Loucy (cell line): ENCODE data around the gene DNAH11.
"Not testable (repeated sequence)": the region's sequence is repeated elsewhere in the genome, so short reads cannot be mapped to it uniquely, and the experiment has no call there.

Source experiments
- H2AFZ ChIP-seq: fragments of 200-600 bp; sonication (generic); 2 replicates; pipeline ENCODE4 v1.6.0; 2016; ENCODE audit warnings: antibody characterized with exemption, mild to moderate bottlenecking, low read length, moderate library complexity
- H3F3A ChIP-seq: fragments of 200-600 bp; 2 replicates; pipeline ENCODE4 v1.6.0; 2016; ENCODE audit warnings: antibody characterized with exemption, low read depth, mild to moderate bottlenecking
- H3K27me3 ChIP-seq: fragments of 200-600 bp; sonication (generic); 2 replicates; pipeline ENCODE4 v1.6.1; 2014; ENCODE audit warnings: low read length, mild to moderate bottlenecking; ENCODE audit not compliant: insufficient read depth, poor library complexity, severe bottlenecking
- H3K36me3 ChIP-seq: fragments of 200-600 bp; sonication (generic); 2 replicates; pipeline ENCODE4 v1.6.1; 2016; ENCODE audit warnings: low read length; ENCODE audit not compliant: insufficient read depth
- H3K4me1 ChIP-seq: fragments of 200-600 bp; sonication (generic); 2 replicates; pipeline ENCODE4 v1.5.1; 2014; ENCODE audit warnings: low read length, mild to moderate bottlenecking; ENCODE audit not compliant: insufficient read depth, poor library complexity, severe bottlenecking
- H3K4me2 ChIP-seq: fragments of 200-600 bp; sonication (generic); 2 replicates; pipeline ENCODE4 v1.6.0; 2014; ENCODE audit warnings: antibody characterized with exemption, low read length, low read depth, mild to moderate bottlenecking; ENCODE audit not compliant: poor library complexity, severe bottlenecking
- H3K4me3 ChIP-seq: fragments of 200-600 bp; sonication (generic); 2 replicates; pipeline ENCODE4 v1.5.1; 2014; ENCODE audit warnings: low read length, mild to moderate bottlenecking, mixed read lengths; ENCODE audit not compliant: poor library complexity, severe bottlenecking
- H3K79me2 ChIP-seq: fragments of 200-600 bp; sonication (generic); 2 replicates; pipeline ENCODE4 v1.6.1; 2014; ENCODE audit warnings: low read length; ENCODE audit not compliant: insufficient read depth
- H3K9ac ChIP-seq: fragments of 200-600 bp; sonication (generic); 2 replicates; pipeline ENCODE4 v1.6.0; 2014; ENCODE audit warnings: mild to moderate bottlenecking, low read depth, low read length, moderate library complexity; ENCODE audit not compliant: poor library complexity, severe bottlenecking
- H3K9me2 ChIP-seq: fragments of 200-600 bp; sonication (generic); replicated peaks from 2 replicates; pipeline ENCODE4 v1.6.1; 2016; ENCODE audit warnings: low read depth, low read length, mixed read lengths
- H3K9me3 ChIP-seq: fragments of 200-600 bp; sonication (generic); 2 replicates; pipeline ENCODE4 v1.6.1; 2014; ENCODE audit warnings: mild to moderate bottlenecking, antibody characterized with exemption, low read length, low read depth; ENCODE audit not compliant: insufficient read depth
- H4K20me1 ChIP-seq: fragments of 200-600 bp; sonication (generic); 2 replicates; pipeline ENCODE4 v1.6.0; 2014; ENCODE audit warnings: antibody characterized with exemption, low read length, mild to moderate bottlenecking; ENCODE audit not compliant: insufficient read depth, poor library complexity, severe bottlenecking
- CTCF ChIP-seq: fragments of 200-600 bp; sonication (generic); conservative IDR thresholded peaks from 2 replicates; pipeline ENCODE4 v1.5.1; 2014; ENCODE audit warnings: mild to moderate bottlenecking, antibody characterized with exemption, low read length
- EZH2phosphoT487 ChIP-seq: fragments of 200-600 bp; IDR thresholded peaks from 2 replicates; pipeline ENCODE4 v1.6.1; 2018; ENCODE audit warnings: antibody characterized with exemption, mild to moderate bottlenecking, moderate library complexity, borderline replicate concordance

Gene DNAH11

GRCh38 chr7:21526007-21526406 is 16.8 kb upstream of the DNAH11 start:
- no peak overlapping the region for H2AFZ ChIP-seq
- no peaks in the 10 kb centered on the region for H3K9me2 ChIP-seq
- H3K79me2 ChIP-seq, result no peaks in the 10 kb centered on the region
- H3K27me3 ChIP-seq, result no peaks in the 10 kb centered on the region
- no peak overlapping the region for H3K4me3 ChIP-seq
- H3K9ac ChIP-seq, result no peak overlapping the region
- H3K4me1 ChIP-seq, result no peaks in the 10 kb centered on the region
- H4K20me1 ChIP-seq, result no peaks in the 10 kb centered on the region
- TF ChIP-seq CTCF (peak; percentile 61), EZH2phosphoT487 (no peak)
- H3K4me2 ChIP-seq, result no peak overlapping the region
- peaks cover 8% of the 10 kb centered on the region; the same call in 1 of the 2 replicates for H3K9me3 ChIP-seq
- no peaks in the 10 kb centered on the region for H3F3A ChIP-seq
- H3K36me3 ChIP-seq, result no peaks in the 10 kb centered on the region

GRCh38 chr7:21526448-21526847 is 16.4 kb upstream of the DNAH11 start:
- no peak for TF ChIP-seq EZH2phosphoT487
- Histone ChIP-seq H4K20me1 (no peaks in the 10 kb centered on the region), H3K9me2 (no peaks in the 10 kb centered on the region)

GRCh38 chr7:21532485-21532884 is 10.4 kb upstream of the DNAH11 start:
- not testable (repeated sequence) for H3K9ac ChIP-seq, H3K4me1 ChIP-seq, H3K36me3 ChIP-seq, H2AFZ ChIP-seq, H3K4me3 ChIP-seq, H3K79me2 ChIP-seq, H3F3A ChIP-seq, H4K20me1 ChIP-seq, H3K27me3 ChIP-seq, H3K9me2 ChIP-seq, H3K4me2 ChIP-seq, H3K9me3 ChIP-seq

More at GRCh38 chr7:21526448-21526847, 16.4 kb upstream of the DNAH11 start:
- no peak overlapping the region for H3K9ac ChIP-seq
- no peak overlapping the region for H3K4me3 ChIP-seq
- no peaks in the 10 kb centered on the region for H3K36me3 ChIP-seq
- peaks cover 8% of the 10 kb centered on the region; the same call in 1 of the 2 replicates for H3K9me3 ChIP-seq
- no peak overlapping the region for H2AFZ ChIP-seq
- H3K4me2 ChIP-seq, result no peak overlapping the region
- H3K79me2 ChIP-seq, result no peaks in the 10 kb centered on the region
- no peaks in the 10 kb centered on the region for H3K4me1 ChIP-seq
- H3F3A ChIP-seq, result no peaks in the 10 kb centered on the region
- no peaks in the 10 kb centered on the region for H3K27me3 ChIP-seq

- not testable (repeated sequence) for H3K9ac ChIP-seq, H3K4me2 ChIP-seq, H3F3A ChIP-seq, H2AFZ ChIP-seq, H3K9me2 ChIP-seq, H3K9me3 ChIP-seq, H4K20me1 ChIP-seq, H3K36me3 ChIP-seq, H3K79me2 ChIP-seq, H3K27me3 ChIP-seq, H3K4me3 ChIP-seq, H3K4me1 ChIP-seq
These were observed 9.2 kb upstream of the DNAH11 start for GRCh38 chr7:21533646-21534045.

GRCh38 chr7:21536445-21537118 is 6.3 kb upstream of the DNAH11 start:
- not testable (repeated sequence) for H3K4me2 ChIP-seq, H3K9me3 ChIP-seq, H3K4me3 ChIP-seq, H3K36me3 ChIP-seq, H3K27me3 ChIP-seq, H3F3A ChIP-seq, H3K9me2 ChIP-seq, H2AFZ ChIP-seq, H3K4me1 ChIP-seq, H3K79me2 ChIP-seq, H4K20me1 ChIP-seq, H3K9ac ChIP-seq
